ENCODE results near the gene PSMC3IP.

The PSMC3IP gene

GRCh38 chr17:42541041-42541833 is 36.3 kb downstream of the PSMC3IP start:
- H3K27ac ChIP-seq (ENCODE audit: extremely low read depth, low read depth, low read length) = peak overlapping the region; percentile 29; the same call in 1 of the 2 replicates
- H3K4me3 ChIP-seq (ENCODE audit: low read depth, low read length) = no peak overlapping the region
- ChIA-PET CTCF (interaction anchor here (1.1 to 1.6 kb wide), 3 partner anchors 11 to 22 kb away, joined by 3 to 5 read pairs (median 3); no protein-coding TSS in a partner anchor), POLR2A (interaction anchor here (0.6 to 1.9 kb wide), 5 partner anchors 13 to 304 kb away, joined by 3 to 12 read pairs (median 3); no protein-coding TSS in a partner anchor)
- H3K4me1 ChIP-seq (ENCODE audit: control insufficient read depth, insufficient read depth, low read length) = peaks cover 3% of the 10 kb centered on the region; the same call in 1 of the 2 replicates
- peaks cover 20 to 57% of the 10 kb centered on the region in 2 experiments; a peak in 2 of 3 replicates for H3K36me3 ChIP-seq (ENCODE audit: control insufficient read depth in 2 of 2, insufficient read depth in 1 of 2, low read length in 2 of 2)
- no peaks in the 10 kb centered on the region for H3K9me3 ChIP-seq (ENCODE audit: control insufficient read depth, insufficient read depth, low read depth, low read length)
- TF ChIP-seq ZNF184 (tag by site-specific recombination; IDR thresholded peaks at IDR 0.05) (no peak), ZNF24 (tag by site-specific recombination; IDR thresholded peaks at IDR 0.05) (no peak), GLIS1 (tag by site-specific recombination; IDR thresholded peaks at IDR 0.05) (peak; percentile 25; the same call in 1 of the 2 replicates), KLF8 (tag by site-specific recombination; IDR thresholded peaks at IDR 0.05) (no peak), PRDM1 (tag by site-specific recombination; IDR thresholded peaks at IDR 0.05) (no peak), ZBTB17 (tag by site-specific recombination; IDR thresholded peaks at IDR 0.05) (peak; percentile 44; the same call in 1 of the 2 replicates), GLI2 (tag by site-specific recombination; IDR thresholded peaks at IDR 0.05; ENCODE audit: borderline replicate concordance, low read depth) (no peak), ZBTB26 (tag by site-specific recombination; optimal IDR thresholded peaks at IDR 0.05) (no peak), ZNF26 (tag by site-specific recombination; IDR thresholded peaks at IDR 0.05) (no peak), GLIS2 (tag by site-specific recombination; IDR thresholded peaks at IDR 0.05) (no peak), ELK4 (IDR thresholded peaks at IDR 0.05; ENCODE audit: borderline replicate concordance, low read depth, low read length) (no peak), HOXD13 (CRISPR knock-in tag; IDR thresholded peaks at IDR 0.05; ENCODE audit: borderline replicate concordance) (no peak), ZNF280C (tag by site-specific recombination; IDR thresholded peaks at IDR 0.05) (no peak), ZBTB7A (tag by site-specific recombination; IDR thresholded peaks at IDR 0.05; ENCODE audit: low read depth) (no peak), HIC1 (tag by site-specific recombination; IDR thresholded peaks at IDR 0.05) (no peak), ZBTB44 (tag by site-specific recombination; IDR thresholded peaks at IDR 0.05) (no peak), INSM2 (tag by site-specific recombination; IDR thresholded peaks at IDR 0.05) (no peak), ZNF610 (tag by site-specific recombination; IDR thresholded peaks at IDR 0.05; ENCODE audit: borderline replicate concordance) (no peak), SETDB1 (IDR thresholded peaks at IDR 0.05; ENCODE audit: insufficient read length, low read length) (no peak), ZNF521 (tag by site-specific recombination; IDR thresholded peaks at IDR 0.05) (no peak), ZNF133 (tag by site-specific recombination; IDR thresholded peaks at IDR 0.05) (no peak), MYNN (tag by site-specific recombination; IDR thresholded peaks at IDR 0.05; ENCODE audit: borderline replicate concordance) (no peak), ZEB2 (tag by site-specific recombination; IDR thresholded peaks at IDR 0.05) (no peak)
